A204.1 (cell line): Measurements from ENCODE around the gene CDK6.
A peak's percentile ranks its signal among the peaks of the same experiment; 100 is the strongest.
"Not testable (repeated sequence)": the region's sequence is repeated elsewhere in the genome, so short reads cannot be mapped to it uniquely, and the experiment has no call there.

Experiments
- FAIRE-seq: peaks from 2 replicates; lab custom pipeline; 2012; peaks lifted over from hg19 to GRCh38; lab: Jason Lieb, UNC

CDK6 gene

DNA sequence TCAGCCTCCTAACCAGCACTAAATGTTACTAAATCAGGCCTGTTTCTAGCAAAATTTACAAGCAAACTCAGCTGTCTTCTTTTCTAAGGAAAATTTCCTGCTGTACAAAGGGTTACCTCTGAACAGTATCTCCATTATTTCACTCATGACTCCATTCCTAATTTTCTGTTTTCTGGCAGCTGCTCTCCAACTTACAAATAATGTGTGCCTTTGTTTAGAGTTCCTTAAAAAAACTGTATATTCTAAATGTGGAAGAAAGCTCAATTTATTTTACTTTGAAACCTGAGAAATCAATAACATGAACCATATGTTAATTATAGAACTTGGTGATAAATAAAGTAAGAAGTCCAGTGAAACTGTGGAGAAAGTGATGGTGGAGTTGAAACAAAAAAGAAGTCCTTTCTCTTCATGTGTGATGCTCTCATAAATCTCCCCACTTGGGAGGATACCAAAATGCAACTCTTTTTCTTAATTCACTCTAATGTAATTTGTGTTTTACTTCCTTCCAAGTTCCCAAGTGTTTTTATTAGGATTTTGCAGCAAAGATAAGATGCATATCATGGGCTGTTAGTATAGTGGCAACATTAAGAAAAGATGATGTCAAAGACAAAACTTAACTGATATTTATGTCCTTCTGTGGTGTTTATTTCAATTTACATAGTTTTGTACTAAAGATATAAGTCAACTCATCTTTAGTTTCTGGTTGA lies 74.8 kb downstream of the CDK6 start:
- peak; percentile 82 for FAIRE-seq

DNA sequence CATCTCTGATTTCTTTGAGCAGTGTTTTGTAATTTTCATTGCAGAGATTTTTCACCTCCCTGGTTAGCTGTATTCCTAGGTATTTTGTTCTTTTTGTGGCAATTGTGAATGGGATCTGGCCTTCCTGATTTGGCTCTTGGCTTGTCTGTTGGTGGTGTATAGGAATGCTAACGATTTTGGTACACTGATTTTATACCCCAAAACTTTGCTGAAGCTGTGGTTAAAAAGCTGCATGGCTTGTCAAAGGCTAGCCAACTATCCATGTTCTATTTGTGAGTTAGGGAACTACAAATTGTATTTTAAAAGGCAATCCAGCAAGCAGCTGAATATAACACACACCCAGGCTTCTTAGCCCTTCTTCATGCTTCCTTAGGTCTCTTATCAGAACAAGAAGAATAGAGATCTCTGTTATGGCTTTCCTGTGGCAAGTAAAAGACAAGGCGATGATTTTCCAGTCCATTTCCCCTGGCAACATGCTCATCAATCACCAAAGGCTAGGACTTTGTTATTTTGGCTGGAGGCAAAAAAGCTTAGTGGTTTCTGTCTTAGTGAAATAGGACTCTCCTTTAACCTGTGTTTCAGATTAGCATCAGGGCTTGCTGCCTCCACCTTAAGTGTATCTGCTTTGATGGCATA lies 77.5 kb downstream of the CDK6 start:
- FAIRE-seq = no peak

DNA sequence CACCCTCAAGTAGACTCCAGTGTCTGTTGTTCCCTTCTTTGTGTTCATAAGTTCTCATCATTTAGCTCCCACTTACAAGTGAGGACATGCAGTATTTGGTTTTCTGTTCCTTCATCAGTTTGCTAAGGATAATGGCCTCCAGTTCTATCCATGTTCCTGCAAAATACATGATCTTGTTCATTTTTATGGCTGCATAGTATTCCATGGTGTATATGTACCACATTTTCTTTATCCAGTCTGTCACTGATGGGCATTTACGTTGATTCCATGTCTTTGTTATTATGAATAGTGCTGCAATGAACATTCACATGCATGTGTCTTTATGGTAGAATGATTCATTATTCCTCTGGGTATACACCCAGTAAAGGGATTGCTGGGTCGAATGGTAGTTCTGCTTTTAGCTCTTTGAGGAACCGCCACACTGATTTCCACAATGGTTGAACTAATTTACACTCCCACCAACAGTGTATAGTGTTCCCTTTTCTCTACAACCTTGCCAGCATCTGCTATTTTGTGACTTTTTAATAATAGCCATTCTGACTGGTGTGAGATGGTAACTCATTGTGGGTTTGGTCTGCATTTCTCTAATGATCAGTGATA lies 79.0 kb downstream of the CDK6 start:
- not testable (repeated sequence) for FAIRE-seq

DNA sequence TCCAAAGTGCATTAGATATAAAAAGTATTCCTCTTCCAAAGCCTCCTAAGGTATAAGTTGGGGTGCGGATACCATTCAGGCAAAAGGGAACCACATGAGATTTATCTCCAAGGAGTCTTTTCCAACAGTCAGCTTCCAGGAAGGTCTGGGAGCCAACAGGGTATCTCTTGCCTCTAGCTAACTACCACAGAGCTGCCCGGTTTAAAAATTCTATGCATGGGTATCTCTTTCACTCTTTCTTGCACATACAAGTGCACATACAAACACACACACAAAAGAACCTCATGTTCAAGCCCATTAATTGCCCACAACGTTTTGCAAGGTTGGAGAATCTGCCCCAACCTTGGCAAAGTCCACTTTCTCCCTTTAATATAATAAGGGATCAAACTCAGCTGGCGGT lies 80.7 kb downstream of the CDK6 start:
- FAIRE-seq = peak; percentile 32

DNA sequence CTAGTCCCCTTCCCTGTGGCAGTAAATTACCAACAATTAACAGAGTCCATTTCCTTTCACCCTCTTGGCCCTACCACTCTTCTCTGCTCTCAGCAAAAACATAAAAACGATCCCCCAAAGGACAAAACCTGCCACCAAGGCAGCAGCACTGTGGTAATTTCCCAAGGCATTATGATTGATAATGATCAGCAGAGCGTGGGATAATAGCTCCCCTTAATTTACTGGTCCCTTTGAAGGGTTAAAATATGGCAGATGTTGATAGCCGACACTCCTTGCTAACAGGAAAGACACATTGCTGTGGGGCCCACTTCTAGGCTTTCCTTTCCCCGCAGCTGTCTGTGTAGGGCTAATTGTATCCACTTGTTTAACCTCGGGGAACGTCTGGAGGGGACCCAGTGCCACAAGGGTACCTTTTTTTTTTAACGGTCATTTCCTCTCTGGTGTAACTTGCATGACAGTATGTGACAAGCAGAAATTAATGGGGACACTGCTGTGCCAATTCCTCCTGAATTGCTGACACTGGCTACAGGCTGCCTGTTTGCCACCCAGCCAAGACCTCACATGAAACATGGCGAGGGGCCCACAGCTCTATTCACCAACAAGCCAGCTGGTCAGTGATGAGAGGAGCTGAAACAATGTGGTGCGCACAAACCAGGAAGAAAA lies 81.3 kb downstream of the CDK6 start:
- FAIRE-seq = peak; percentile 70

DNA sequence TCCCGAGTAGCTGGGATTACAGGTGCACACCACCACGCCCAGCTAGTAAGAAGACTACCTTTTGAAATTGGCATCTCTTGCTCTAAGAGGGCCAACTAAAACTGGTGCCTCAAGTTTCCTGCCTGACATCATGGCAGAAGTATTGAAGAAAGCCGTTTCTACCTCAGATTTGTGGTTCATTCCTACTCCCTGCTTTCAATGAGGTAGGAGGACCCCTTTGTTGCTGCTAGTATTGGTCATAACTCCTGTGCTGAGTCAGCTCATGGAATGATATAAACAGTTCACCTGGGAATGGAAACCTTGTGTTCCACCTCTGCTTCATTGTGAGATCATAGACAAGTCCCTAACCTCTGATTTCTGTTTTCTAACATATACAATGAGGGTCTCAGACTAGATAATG lies 82.8 kb downstream of the CDK6 start:
- FAIRE-seq = no peak

DNA sequence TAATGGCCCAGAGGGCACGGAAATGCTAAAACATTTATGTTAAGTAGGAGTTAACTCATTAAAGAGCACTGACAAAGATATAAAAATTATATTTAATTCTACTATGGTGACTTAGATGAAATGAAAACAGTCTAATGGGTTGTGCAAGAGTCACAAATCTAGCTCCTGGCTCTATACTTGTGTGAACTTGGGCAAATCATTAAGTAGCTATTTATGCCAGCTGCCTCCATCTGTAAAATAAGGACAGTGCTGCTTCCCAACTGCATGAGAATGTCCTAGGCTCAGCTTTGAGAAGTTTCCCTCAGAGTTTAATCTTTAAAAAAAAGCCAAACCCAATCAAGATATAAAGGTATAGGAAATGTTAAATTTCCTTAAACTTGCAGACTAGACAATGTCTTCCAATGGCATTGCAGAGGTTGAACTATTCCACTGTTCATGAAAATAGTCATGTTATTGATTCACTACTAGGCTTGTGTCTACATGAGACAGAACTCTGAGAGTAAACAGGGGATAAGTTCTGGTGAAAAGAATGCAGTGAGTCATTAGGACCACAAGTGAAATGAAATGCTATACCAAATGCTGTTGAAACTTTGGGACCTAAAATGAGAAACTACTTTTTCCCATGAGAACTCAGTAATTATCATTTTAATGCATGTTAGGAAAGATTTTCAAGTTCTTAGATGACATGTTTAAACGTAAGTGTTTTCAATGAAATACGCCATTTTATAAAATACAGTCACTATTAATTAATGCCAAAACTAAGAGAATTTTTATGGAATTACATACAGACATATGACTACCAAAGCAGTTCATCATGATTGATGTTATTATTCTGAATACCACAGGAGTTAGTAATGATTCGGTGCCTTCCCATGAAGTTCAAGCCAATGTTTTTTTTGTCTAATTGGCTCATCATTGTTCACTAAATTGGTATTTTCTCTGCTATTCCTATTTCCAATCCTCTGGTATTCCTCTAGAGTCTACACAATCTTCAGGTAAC lies 84.2 kb downstream of the CDK6 start:
- peak; percentile 98 for FAIRE-seq

DNA sequence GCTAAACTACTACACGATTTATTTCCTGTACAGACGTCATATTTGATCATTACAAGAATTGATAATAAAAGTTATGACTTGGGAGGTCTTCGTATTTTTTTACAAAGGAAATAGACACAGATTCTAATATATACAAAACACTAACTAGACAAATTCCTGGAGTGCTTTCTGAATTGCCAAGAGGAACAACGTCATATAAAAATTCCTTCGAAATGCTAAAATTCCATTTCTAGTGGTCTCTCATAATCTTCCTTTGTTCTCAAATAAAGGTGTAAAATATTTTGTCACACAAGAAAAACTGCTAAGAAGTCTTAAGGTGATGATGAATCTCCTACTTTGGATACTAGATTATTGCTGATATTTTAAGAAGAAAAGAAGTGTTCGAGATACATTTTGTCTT lies 85.4 kb downstream of the CDK6 start:
- no peak for FAIRE-seq

DNA sequence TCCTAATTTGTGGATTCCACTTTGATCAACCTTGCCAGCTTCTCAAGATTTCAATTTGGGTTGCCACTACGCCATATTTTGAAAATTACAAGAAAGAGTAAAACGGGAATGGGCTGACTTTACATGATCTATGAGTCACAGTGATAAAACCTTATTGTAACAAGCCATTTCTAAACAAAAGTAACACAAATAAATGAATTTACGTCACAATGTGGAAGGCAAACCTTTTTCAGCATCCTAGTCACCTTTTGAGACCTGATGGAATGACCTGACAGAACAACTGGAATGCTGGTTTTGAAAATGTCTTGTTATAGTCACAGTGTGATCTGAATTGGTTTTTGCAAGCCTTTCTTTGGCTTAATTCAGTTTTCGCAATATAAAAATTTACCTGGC lies 85.9 kb downstream of the CDK6 start:
- FAIRE-seq = no peak

DNA sequence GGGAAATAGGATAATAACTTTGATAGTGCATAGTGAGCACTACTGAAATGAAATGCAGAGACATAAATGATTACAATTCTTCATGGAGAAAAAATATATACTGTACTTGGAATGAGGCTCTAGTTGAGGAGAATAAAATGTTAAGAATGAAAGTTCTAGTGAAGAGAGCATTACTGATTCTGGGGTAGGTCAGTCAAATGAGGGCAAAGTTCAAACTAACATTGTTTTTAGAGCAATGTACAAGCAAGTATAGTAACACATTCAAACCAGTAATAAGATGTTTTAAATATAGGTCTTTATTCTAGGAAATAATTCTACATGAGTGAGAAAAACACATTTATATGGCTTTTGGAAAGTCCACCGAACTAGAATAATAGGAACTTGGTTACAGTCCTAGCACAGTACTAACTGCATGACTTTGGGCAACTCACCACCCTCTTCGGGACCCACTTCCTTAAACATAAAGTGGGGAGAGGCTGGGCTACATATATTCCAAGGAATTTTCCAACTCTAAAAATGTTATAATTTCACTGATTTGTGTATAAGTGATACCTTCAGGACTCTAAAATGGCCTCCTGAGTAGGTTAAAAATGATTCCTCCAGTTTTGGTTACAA lies 86.4 kb downstream of the CDK6 start:
- FAIRE-seq = no peak

DNA sequence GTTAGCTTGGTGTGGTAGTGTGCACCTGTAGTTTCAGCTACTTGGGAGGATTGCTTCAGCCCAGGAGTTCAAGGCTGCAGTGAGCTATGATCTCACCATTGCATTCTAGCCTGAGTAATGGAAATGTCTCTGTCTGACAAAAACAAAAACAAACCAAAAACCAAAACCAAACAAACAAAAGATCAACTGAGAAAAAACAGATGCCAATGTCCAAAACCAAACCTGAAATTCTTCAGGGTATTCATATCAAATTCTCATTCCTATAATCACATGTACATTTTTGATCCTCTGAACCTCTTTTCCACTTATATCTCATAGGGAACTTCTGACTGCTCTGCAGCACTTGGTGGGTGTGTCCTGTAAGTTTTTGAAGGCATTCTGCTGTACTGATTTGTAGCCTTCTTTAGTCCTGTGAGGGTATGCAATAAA lies 87.0 kb downstream of the CDK6 start:
- FAIRE-seq = peak; percentile 61

DNA sequence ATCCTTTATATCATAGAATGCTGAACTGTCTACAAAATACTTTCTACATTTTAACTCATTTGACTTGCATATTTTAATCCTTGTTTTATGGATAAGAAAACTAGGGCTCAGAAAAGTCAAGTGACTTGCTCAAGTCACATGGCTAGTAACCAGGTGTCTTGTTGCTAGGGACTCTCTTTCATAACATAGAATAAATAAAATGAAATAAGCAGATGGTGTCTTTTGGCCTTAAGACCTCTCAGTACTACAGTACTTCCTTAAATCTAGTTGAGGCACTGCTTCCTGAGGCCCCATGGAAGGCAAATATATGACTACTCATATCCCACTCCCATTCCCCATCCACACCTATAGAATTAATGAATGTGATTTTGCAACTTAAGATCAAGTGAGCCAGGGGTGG lies 87.9 kb downstream of the CDK6 start:
- FAIRE-seq = no peak

DNA sequence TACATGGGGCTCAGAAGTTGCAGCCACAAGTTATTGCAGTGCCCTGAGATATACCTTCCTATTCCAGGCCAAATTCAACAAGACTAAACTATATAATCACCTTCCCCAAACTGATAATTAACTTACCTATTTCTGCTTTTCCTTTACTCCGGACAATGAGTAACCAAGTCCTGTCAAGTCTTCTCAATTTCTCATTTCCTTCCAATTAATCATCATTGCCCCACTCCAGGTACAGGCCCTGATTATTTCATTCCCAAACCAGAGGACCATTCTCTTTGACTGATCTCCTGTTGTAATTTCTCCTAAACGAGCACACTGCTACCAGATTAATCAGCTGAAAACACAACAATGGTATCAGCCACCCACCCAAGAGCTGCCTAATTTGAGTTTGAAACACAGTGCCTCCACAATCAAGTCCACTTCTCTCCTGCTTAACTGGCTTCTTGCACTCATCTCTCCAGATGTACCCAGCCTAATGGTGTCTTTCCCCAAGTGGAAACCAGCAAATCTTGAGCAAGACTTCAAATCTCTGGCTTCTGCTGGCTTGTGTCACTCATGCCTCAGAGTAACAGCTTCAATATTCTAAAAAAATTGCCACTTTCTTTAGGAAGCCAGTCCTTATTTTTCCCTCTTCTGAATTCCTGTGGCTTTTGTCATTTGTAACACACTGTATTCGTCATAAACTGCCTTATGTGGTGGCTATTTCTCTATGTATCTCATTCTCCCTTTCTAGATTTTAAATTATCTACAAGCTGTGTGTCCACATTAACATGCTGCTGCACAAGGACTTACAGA lies 89.1 kb downstream of the CDK6 start:
- FAIRE-seq = no peak

DNA sequence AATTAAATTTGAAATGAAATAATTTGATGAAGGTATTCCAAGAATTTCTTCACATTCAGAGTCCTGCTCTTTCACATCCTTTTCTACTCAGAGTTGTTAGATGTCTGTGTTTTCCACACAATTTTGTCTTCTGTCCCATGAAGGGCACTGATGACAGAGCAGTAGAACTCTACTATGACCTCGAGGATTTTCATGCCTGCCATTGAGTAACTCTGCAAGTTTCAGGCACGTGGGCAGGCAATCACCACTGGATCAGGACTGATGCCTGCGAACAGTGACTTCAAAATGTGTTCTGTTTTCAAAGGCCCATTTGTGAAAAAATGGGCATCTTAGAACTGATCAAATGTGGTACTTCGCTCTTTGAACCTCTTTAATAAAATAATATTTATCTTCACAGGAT lies 91.1 kb downstream of the CDK6 start:
- FAIRE-seq = no peak

DNA sequence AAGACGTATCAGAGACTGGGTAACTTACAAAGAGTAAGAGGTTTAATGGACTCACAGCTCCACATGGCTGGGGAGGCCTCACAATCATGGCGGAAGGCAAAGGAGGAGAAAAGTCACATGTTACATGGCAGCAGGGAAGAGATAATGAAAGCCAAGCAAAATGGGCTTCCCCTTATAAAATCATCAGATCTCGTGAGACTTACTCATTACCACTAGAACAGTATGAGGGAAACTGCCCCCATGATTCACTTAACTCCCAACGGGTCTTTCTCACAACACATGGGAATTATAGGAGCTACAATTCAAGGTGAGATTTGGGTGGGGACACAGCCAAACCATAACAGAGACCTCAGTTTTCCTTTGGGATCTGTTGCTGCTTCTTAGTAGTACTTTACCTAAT lies 92.2 kb downstream of the CDK6 start:
- FAIRE-seq = not testable (repeated sequence)

DNA sequence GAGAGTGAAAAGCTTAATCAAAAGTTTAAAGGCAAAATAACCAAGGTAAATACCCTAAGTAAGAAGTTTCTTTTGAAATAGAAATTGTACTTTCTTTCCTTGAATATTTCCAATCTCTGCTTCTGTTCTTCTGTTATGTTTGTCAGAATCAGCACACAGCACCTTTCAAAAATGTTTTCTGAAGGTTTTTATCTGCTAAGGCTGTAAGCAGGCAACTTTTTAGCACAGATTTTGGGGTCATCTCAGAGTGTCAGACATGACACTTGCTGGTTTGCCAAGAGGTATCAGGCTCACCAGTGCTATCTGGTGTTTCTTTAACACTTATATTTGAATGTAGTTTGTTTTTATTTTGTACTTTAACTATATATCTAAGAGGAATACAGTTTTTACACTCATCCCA lies 94.2 kb downstream of the CDK6 start:
- no peak for FAIRE-seq

DNA sequence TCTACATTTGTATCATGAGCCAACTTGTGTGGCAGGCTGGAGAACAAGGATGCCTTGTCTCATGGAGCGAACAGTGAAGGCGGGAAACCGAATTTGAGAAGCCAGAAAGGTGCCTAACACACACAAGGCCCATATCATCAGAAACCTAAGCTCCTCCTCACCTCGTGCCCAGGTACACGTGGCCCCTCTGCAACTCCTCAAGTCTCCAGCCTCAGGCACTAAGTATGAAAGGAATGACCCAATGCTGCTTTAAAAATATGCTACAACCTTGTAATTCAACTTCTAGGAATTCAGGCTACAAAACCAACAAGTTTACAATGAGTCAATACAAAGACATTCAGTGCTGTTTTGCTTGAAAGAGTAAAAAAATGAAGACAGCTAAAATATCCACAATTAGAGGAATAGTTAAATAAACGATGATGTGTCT lies 95.7 kb downstream of the CDK6 start:
- FAIRE-seq = peak; percentile 16

DNA sequence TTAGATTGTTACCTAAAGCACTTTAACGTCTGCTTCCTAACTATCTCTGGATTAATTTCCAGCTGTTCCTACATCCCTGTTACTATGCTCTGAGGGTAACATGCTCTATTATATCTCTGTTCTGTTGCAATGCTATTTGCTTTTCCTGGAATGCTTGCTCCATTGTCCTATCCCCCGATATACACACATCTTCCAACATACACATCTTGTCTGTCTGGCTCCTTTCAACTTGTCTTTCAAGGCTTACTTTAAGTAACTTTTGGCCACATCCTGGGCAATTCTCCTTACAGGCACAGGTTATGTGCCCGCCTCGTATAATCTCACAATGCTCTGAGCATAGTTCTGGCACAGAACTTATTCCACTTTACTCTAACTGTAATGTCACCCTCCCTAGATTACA lies 96.2 kb downstream of the CDK6 start:
- FAIRE-seq = no peak

DNA sequence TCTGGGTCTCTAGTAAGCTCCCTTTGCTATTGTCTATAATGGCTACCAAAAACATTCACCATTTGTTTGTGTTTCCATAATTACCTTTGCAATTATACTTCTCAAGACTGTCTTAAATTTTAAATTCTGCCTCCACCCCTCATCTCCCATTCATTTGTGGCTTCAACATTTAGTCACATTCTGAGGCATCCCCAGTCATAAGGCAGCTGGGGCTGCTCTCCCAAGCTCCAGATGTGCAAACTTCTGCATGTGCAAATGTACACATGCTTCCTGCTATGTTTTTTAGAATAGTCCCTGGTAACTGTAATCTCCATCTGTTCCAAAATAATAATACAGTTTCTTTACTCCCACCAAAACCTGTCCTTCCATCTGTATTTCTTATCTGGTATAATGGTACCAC lies 97.3 kb downstream of the CDK6 start:
- no peak for FAIRE-seq

DNA sequence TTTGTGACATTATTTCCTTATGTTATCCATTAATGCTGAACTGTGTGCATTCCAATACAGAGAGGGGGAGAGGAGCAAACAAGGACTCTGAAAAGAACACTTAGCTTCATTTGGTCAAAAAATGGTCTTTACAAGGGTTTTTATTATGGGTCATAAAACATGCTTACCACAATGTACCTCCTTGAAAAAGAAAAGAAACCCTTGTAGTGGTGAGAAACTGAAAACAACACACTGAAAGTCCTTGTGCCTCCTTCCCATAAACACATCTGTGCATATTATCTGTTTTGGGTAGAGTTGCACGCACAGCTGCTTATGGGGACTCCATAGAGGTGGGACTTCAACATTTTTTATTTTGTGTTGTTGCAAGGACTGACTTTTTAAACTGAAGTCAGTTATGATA lies 98.7 kb downstream of the CDK6 start:
- FAIRE-seq = no peak

DNA sequence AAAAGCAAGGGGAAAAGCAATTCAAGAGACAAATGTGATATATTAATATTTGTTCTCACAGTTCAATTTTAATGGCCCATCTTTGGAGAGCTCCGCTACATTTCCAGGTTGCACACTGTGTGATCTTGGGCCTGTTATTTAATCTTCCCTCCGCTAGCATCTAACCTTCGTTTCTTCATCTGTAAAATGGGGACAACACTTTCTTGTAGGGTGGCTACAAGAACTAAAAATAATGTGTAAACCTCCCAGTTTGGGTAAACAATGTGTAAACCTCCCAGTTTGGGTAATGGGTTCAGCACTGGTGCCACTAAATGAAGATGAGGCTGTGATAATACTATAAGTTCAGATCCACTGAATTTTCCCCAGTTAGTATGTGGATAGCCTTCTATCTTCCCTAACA lies 99.5 kb downstream of the CDK6 start:
- FAIRE-seq = no peak
